Parietal lobe (tissue), 1 donor: ENCODE measurements around the gene SETDB2. TPM values are rescaled to one million over a fixed set of nuclear protein-coding genes. Genes with fewer than 3 reads are reported as not detected.

Experiments used
- total RNA-seq: library from RNA; depleted of rRNA; stranded (reverse); fragments of >200 nt; gene quantifications from one replicate; pipeline ENCODE4 v1.2.3, GENCODE V29; 2014

Gene SETDB2
- 14.7 TPM for total RNA-seq

DNA sequence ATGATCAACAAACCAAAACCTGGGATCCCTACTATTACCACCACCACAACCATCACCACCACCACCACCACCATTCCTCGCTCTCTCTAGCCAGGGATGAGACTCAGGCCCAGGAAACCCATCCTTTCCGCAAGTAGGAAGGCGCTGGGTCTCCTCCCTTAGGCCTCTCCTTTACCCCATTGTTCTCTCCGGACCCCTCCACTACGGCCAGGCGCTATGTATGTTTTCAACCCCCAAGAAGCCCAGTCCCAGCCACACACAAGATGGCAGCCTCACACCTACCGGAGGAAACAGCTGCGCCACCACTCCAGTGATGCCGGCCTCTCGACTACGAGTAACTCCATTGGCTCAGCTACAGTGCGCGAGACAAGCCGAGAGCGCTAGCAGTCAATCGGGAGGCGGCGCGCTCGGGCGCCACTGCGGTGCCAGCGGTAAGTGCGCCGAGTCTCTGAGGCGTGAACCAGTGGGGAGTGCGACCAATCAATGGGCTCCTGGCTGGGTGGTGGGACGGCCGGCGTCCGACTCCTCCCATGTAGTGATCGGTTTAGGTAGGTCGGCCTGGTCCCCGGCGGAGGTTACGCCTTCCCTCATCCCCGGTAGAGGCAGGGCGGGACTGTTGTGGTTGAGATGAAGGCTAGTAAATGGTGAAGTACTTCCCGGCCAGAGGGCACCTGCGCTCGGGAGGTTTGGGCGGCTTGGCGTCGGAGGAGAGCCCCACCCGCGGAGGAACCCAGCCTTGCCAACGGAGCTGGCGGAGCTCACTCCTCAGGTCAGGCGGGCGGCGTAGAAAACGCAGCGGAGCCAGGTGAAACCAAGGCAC is at the start of gene SETDB2, which contains the start of gene CAB39L:
SETDB2 (plus strand) TSS at position 571 of the 820 bp plus-strand sequence. CDS start 7,620 bp downstream, outside the sequence.
CAB39L (minus strand) TSS at position 361 of the 820 bp plus-strand sequence. CDS start 61,154 bp downstream, outside the sequence.

GRCh38 chr13:49495783-49496762 is 52.0 kb downstream of the SETDB2 start, which contains the start of gene PHF11:
TSS of gene PHF11 (plus strand) at chr13:49495953. CDS start at chr13:49496002, 49 bp downstream.

Other genes with a start within 250 kb of the SETDB2 start
- not detected for gene MLNR, start 223.9 kb upstream of the SETDB2 start, total RNA-seq
- gene CDADC1, start 196.3 kb upstream of the SETDB2 start, total RNA-seq: 12.8 TPM
- 36.9 TPM for gene CAB39L, start 210 bp upstream of the SETDB2 start, total RNA-seq
- 7.8 TPM for gene PHF11, start 51.7 kb downstream of the SETDB2 start, total RNA-seq
- gene RCBTB1, start 141.3 kb downstream of the SETDB2 start, total RNA-seq: 21.6 TPM
- gene ARL11, start 184.2 kb downstream of the SETDB2 start, total RNA-seq: not detected
- gene EBPL, start 247.2 kb downstream of the SETDB2 start, total RNA-seq: 31.3 TPM